SH-SY5Y (cell line): ENCODE measurements around the gene AMBP.

ENCODE experiments used
- GATA2 ChIP-seq: IDR thresholded peaks from 2 replicates; pipeline ENCODE4 v1.6.1; 2011; ENCODE audit warnings: mild to moderate bottlenecking, low read depth, low read length
- GATA3 ChIP-seq: IDR thresholded peaks from 2 replicates; pipeline ENCODE4 v1.6.1; 2011; ENCODE audit warnings: low read depth, mild to moderate bottlenecking, low read length, moderate library complexity

DNA sequence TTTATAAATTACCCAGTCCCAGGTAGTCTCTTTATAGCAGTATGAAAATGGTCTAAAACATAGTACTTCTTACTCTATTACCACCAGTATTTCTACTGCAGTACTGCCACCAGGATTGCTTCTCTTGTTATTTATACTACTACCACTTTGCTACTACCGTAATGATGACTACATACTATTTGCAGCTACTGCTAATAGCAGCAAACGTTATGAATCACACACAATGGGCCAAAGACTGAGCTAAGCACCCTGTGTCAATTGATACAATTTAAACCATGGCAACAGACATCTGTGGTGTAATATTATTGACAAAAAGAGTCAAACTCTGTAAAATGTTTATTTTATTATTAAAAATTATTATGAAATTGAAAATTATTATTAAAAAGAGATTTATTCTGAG lies 36.3 kb upstream of the AMBP start:
- no peak for TF ChIP-seq GATA2
- TF ChIP-seq GATA3, result no peak
